Cardiac septum (tissue), 1 donor: Measurements from ENCODE around the gene KRT6A. TPM values are rescaled to one million over a fixed set of nuclear protein-coding genes. Genes with fewer than 3 reads are reported as not detected.
"Not testable (repeated sequence)": the region's sequence is repeated elsewhere in the genome, so short reads cannot be mapped to it uniquely, and the experiment has no call there.

Experiments
- DNase-seq: peaks from one replicate; pipeline ENCODE4 v3.0.0-alpha.2; 2020; ENCODE audit warnings: low spot score
- intact Hi-C: fragments of 100-400 bp; cut with DNase I; formaldehyde crosslinking; loops from one replicate; pipeline ENCODE4 v1.14.0; 2022
- total RNA-seq: library from RNA; stranded (reverse); fragmentation: NEBNext Ultra II Directional; extraction: Animal tissue kit (Norgen Biotek cat#: 25700); gene quantifications from one replicate; pipeline ENCODE4 v1.2.1, GENCODE V29; 2021
- donor health status: DM: no; HTN: no; CAD: no.

KRT6A gene
- total RNA-seq, 1 donor from 2014 or later, result not detected

DNA sequence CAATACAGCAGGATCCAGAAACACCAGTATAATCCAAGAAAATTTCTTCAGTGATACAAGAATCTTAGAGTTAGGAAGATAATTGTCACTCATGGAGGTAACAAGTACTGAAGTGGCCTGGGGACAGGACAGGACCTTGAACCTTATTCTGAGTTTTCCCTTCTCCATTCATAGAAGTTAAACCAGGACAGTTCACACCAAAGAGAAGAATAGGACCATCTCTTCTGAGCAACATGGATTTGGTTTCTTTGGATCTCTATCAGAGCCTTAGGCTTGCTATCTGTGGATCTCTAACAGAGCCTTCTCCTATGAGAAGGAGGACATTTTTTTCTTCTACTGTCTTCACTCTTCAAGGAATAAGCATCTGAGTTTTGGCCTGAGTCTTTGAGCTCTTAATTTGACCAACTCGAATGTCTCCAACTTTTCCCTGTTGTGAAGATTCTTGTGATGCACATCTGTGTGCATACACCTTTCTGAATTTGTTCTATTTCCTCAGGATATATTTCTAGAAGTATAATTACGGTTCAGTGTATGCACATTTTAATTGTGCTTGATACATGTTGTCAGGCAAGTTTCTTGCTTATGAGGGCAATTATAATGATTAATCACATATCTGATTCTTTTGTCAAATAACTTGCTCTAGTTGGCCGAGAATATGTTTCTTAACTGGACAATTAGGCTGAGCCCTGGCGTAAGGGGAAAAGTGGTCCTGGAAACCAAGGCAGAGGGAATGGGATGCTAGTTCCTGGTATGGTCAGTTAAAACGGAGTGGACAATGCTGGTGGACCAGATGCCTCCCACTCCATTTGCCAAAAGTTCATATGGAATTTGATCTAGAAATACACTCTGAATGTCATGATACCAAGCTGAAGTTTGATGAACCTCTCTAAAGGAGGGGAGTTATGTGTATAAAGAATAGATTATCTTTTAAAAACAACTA, 6.6 kb downstream of the KRT6A start:
- no peak for DNase-seq
- intact Hi-C loops, result no loop called here

DNA sequence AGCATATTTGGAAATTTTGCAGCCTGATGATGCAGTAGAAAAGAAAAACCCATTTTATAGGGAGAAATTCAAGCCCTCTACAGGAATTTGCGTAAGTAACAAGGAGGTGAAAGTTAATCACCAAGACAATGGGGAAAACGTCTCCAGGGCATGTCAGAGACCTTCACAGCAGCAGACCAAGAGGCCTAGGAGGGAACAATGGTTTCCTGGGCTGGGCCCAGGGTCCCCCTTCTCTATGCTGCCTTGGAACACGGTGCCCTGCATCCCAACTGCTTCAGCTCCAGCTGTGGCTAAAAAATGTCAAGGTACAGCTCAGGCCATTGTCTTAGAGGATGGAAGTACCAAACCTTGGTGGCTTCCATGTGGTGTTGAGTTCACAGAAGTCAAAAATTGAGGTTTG, 13.0 kb downstream of the KRT6A start:
- no peak for DNase-seq
- intact Hi-C loops, result no loop called here

DNA sequence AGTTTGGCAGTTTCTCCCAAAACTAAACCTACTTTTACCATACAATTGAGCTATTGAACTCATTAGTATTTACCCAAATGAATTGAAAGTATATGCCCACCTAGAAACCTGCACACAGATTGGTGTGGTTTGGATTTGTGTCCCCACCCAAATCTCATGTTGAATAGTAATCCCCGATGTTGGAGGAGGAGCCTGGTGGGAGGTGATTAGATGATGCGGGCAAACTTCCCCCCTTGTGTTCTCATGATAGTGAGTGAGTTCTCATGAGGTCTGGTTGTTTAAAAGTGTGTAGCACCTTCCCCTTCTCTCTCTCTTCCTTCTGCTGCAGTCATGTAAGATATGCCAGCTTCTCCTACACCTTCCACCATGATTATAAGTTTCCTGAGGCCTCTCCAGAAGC, 15.4 kb downstream of the KRT6A start:
- DNase-seq, result no peak
- intact Hi-C loops, result no loop called here

DNA sequence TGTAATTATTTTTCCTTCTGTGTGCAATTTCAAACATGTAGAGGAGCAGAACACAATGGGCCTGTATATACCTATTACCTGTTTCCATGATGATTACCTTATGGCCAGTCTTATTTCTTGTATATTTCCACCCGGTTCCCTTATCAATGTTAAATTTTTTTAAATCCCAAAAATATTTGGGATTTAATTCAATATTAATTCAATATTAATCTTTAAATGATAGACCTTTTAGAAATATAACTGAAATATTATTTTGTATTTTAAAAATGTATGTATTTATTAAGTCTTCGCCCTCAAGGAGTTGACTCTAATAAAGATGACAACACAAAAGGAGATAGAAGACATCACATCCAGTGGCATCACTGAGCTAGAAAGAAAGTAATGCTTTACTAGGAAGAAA, 18.8 kb downstream of the KRT6A start:
- DNase-seq, result no peak
- intact Hi-C loops, result no loop called here

DNA sequence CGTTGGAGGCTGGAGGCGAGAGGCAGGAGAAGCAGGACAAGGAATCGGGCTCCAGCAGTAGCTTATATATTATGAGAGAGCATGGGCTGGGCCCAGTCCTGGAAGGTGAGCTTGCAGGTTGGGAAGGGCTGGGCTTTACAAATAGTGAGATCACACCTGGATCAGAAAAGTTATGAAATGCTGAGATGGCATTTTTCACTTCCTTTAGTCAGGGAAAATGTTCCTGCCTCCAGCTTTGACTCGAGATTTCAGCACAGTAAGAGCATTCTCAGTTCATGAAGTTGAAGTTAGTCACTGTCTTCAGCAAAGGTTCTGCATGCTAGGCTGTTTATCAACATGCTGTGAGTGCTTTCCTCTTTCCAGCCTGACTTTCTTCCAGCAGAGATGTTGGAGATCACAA, 19.3 kb downstream of the KRT6A start, which contains the start of gene KRT6C:
TSS of gene KRT6C (minus strand) at position 38 of the 400 bp plus-strand sequence. CDS start 68 bp downstream, outside the sequence.
- DNase-seq, result no peak
- intact Hi-C loops, result no loop called here

DNA sequence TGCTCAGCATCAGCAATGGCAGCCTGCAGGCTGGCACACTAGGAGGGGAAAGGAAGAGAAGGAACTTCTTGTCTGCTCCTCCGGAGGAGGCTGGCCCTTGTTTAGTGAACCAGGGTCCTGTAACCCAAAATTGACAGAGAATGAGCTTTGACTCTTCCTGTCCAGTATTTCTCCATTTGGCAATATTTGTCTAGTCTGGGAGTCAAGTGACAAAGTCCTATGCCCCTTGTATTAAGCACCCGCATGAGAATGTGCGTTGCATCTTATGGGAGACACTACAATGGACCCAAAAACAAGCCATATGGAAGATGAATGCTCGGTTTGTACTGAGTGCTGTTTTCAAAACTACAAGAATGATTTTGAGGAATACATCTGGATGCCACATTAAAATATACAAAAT, 23.2 kb downstream of the KRT6A start:
- DNase-seq, result no peak
- intact Hi-C loops, result no loop called here

DNA sequence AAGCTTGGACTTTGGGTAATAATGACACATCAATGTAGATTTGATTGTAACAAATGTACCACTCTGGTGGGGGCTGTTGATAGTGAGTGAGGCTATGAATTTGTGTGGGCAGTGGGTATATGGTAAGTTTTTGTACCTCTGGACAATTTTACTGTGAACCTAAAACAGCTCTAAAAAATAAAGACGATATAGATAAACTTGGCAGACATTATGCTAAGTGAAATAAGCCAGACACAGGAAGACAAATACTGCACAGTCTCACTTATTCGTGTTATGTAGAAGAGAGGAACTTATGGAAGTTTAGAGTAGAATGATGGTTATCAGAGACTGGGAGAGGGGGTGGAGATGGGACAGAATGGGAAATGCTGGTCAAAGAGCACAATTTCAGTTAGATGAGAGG, 28.2 kb downstream of the KRT6A start:
- intact Hi-C loops, result no loop called here
- DNase-seq, result no peak

DNA sequence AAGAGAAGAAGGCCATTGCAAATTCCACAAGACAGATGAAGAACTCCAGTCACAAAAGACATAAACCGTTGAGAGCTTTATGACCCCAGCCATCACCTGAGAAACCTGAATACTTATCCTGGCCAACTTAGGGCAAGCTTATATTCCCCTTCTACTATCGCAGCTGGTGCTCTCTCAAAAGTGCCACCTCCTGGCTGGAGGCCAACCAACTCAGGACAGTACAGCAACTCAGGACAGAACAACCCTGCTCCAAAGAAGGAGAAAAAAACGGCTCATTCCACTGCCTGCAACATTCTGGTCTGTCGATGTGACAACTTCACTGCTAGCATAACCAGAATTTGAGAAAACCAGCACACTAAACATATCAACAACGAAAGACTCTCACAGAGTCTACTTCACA, 31.4 kb downstream of the KRT6A start:
- intact Hi-C loops, result no loop called here
- DNase-seq, result no peak

DNA sequence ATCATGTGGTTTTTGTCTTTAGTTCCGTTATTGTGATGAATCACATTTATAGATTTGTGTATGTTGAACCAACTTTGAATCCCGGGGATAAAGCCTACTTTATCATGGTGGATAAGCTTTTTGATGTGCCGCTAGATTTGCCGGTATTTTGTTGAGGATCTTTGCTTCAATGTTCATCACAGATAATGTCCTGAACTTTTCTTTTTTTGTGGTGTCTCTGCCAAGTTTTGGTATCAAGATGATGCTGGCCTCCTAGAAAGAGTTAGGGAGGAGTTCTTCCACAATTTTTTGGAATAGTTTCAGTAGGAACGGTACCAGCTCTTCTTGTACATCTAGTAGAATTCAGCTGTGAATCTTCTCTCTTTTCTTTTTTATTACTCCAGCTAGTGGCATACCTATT, 34.2 kb downstream of the KRT6A start:
- intact Hi-C loops, result no loop called here
- DNase-seq, result no peak

DNA sequence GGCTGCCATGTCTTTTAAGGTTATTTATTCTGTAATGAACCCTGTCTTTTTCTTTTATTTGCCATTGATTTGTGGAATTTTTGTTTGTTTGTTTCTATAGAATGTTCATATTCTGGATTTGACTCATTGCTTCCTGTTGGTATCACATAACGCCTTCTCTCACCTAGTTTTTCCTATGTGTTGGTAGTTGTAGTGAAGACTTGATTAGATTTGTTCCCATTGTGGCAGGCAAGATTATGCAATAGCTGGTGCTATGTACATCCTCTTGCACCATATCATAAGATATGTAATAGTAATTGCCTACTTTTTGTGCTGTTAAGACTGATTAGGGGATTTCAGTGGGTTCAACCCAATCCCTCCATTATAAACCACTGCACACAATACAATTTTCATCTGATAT, 37.2 kb downstream of the KRT6A start:
- intact Hi-C loops, result no loop called here
- DNase-seq, result no peak

DNA sequence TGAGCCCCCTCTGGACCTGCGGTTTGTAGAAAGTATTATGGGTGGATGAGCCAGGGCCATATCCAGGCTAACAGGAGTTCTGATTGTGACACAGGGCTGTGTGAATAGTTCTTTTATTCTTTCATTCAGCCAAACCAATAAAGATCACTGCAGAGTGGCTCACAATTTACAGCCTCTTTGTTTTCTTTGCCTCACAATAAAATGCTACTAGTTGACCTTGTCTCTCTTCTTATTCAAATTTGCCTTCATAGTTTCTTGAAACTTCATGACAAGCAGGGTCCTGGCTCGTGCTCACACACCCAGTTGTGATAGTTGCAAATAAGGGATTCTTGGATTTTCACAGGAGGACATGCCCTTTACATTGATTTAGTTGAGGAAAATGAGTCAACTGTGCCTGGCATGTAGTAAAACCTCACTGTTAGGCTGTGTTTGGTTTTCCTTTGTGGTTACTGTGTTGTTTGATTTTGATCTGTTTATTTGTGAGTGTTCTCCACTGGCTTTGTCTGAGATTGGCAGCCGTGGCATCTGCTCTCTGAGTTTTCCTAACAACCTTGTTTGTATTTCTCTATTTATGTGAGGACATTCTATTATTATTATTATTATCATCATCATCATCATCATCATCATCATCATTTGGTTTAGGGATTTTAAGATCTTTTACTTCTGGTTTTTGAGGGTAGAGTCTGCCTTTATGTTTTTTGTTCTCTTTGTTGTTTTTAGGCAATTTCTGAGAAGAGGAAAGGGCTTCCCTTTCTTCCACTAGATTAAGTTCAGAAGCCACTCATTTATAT, 38.5 kb downstream of the KRT6A start:
- intact Hi-C loops, result no loop called here
- no peak for DNase-seq

DNA sequence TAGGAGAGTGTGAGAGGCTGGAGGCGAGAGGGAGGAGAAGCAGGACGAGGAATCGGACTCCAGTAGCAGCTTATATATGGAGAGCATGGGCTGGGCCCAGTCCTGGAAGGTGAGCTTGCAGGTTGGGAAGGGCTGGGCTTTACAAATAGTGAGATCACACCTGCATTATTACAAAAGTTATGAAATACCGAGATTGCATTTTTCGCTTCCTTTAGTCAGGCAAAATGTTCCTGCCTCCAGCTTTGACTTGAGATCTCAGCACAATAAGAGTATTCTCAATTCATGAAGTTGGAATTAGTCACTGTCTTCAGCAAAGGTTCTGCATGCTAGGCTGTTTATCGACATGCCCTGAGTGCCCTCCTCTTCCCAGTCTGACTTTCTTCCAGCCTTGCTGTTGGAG, 41.0 kb downstream of the KRT6A start, which contains the start of gene KRT6B:
TSS of gene KRT6B (minus strand) at position 46 of the 400 bp plus-strand sequence. CDS start 68 bp downstream, outside the sequence.
- intact Hi-C loops, result no loop called here

DNA sequence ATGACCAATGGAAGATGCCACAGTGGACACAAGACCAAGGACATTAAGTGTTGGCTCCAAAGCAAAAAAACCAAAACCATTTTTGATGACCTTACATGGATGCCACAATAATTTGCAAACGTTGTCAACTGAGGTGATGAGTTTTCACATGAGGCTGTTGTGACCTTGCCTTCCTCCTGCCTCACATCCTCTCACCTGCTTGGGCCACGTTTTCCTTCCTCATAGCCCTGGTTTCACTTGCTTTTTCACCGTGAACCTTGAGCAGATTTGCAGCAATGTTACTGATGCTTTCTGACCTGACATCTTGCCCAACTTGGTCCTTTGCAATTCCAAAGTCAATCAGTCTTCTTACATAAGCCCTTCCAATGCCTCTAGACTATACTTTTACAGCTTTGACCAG, 44.8 kb downstream of the KRT6A start:
- no peak for DNase-seq
- intact Hi-C loops, result no loop called here

More for the DNA sequence above, 41.0 kb downstream of the KRT6A start, which contains the start of gene KRT6B:
- DNase-seq, result no peak

DNA sequence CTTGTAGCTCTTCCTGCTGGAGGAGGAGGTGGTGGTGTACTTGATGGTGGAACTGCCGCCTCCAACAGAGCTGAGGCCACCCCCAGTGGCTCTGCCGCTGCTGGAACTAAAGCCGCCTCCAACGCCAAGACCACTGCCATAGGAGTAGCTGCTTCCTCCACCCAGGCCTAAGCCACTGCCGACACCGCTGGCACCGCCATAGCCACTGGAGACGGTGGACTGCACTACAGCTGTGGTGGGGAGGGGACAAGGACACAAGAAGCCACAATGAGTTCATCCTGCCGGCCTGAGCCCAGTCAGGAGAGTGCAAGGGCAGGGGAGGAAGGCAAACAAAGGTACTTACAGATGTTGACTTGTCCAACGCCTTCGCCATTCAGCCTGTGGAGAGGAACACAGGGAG, 45.9 kb downstream of the KRT6A start:
- DNase-seq, intact Hi-C loops: not testable (repeated sequence)

DNA sequence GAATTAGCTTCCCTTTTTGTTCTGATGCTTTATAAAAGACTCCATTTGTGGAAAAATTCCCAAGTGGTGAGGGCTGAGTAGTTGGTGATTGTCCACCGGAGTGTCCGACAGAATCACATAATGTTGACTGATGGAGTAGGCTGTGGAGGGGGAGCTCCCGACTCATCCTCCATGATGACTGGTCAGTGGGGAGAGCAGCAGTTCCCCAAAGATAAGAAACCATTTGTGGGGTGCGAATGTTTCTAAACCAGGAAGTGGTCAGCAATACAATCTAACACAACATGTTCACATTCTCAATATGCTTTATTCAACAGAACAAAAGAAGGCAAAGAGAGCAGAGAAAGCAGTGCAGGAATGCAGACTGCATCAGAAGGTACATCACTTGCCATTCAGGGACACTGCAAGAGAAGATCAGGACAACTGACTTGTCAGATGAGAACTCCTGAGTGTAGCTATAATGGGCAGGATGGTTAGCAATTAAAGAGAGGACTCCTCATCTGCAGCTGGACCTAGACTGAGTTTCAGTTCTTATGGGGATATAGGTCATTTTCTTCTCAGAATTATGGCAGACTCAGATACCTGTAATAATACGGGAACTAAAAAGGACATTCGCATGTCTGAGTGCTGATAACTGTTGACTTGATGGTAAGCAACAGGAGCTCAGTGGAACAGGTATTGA, 46.6 kb downstream of the KRT6A start:
- no peak for DNase-seq
- intact Hi-C loops, result no loop called here

DNA sequence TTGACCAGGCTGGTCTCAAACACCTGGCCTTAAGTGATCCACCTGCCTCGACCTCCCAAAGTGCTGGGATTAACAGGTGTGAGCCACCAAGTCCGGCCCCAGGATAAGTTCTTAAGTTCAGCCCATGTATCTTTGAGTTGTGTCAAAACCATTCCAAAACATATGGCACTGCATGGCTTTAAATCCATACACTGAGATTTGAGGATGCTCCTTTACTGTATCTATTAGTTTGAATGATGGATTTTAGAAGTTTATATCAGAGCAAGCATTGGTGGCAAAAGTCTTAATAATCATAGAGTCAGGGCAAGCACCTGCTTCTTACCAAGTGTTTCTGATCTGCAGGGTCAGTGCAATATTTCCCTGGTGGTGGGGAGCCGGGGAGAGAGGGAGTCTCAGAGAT, 47.2 kb downstream of the KRT6A start:
- no peak for DNase-seq
- intact Hi-C loops, result no loop called here

DNA sequence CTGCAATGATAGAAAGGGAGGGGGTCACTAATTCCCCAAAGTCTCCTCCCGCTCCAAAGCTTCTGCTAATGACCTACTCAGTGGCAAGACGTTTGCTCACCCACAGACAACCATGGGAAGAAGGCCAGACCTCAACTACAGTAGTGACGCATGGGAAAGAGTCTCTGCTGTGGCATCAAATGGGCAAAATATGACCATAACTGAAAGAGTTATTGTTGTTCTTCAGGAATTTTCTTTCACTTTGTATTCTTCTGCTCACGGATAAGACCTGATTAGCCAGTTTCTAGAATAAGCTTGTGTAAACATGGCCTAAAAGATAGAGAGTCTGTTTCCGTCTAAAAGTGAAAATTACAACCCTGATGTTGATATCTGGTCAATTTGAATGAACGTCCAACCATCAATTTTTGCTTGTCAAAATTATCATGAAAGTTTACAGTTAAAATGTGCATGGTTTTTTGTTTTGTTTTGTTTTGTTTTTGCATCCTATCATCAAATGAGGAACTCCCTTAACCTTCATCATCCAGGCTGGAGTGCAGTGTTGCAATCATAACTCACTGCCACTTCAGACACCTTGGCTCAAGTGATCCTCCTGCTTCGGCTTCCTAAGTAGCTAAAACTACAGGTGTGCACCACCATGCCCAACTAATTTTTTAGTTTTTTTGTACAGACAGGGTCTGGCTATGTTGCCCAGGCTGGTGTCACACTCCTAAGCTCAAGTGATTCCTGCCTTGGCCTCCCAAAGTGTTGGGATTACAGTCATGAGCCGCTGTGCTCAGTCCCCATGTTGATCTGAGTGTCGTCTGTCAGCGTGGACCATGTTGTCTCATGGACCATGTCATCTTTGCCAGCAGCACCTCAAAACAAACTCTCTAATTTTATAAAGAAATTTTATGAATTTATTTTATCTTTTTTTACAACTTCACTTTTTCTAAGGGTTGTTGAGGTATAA, 48.1 kb downstream of the KRT6A start:
- no peak for DNase-seq
- intact Hi-C loops, result no loop called here

DNA sequence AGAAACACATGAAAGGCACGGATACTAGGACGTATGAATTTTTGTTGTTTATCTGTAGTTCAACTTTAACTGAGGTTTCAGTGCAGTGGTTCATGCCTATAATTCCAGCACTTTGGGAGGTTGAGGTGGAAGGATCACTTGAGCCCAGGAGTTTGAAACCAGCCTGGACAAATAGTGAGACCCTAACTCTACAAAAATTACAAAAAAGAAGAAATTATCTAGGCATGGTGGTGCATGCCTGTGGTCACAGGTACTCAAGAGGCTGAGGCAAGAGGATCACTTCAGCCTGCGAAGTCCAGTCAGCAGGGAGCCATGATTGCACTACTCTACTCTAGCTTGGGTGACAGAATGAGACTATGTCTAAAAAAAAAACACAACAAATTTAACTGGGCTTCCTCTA, 49.1 kb downstream of the KRT6A start:
- no peak for DNase-seq
- intact Hi-C loops, result no loop called here

DNA sequence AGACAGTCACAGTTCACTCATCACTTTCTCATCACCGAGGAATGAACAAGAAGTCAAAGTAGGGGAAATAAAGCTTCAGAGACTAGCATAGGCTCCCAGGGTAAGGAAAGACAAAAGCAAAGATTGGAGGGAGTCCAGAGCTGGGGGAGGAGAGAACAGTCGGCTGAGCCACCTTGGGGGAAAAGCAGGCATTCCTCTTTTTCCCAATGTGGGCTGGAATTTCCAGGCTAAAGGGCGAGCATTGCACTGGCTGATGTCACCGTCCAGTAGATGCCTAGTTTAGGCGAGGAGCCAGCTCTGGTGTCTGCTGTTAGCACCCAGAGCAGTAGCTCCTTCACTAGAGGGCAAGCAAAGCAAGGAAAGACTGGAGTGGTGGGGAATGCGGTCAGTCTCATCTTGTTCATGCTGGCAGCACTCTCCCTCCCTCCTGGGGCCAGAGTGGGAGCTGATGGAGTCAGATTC, 50.4 kb downstream of the KRT6A start:
- DNase-seq, result no peak
- intact Hi-C loops, result no loop called here
